Gastrocnemius medialis (tissue), 4 donors: Measurements from ENCODE around the gene LPO. TPM values are rescaled to one million over a fixed set of nuclear protein-coding genes. Genes with fewer than 3 reads are reported as not detected.

Experiments used
- ATAC-seq, 2 donors: fragments of 150-250 bp; one replicate each; pipeline ENCODE4 v1.9.1; 2016
- DNase-seq, 2 donors: peaks; one replicate each; pipeline ENCODE4 v3.0.0-alpha.2; 2019
- H3K27ac ChIP-seq, 4 donors: fragments of 200-600 bp; sonication (generic); 1 replicate in 1 of 4; 2 replicates in 3 of 4; pipeline ENCODE4 v1.5.1; 2016 to 2018; ENCODE audit warnings: mild to moderate bottlenecking in 2 of 4, moderate library complexity in 1 of 4
- H3K27me3 ChIP-seq, 3 donors: fragments of 200-600 bp; sonication (generic) in 2 of 3; 1 replicate in 1 of 3; 2 replicates in 2 of 3; pipeline versions ENCODE4 v1.5.1 to v1.6.0; 2016 to 2019; ENCODE audit warnings: mild to moderate bottlenecking in 1 of 3, moderate library complexity in 1 of 3
- H3K36me3 ChIP-seq, 2 donors: fragments of 200-600 bp; sonication (generic) in 1 of 2; one replicate each; pipeline ENCODE4 v1.5.1; 2017 to 2018
- H3K4me1 ChIP-seq, 2 donors: fragments of 200-600 bp; sonication (generic) in 1 of 2; one replicate each; pipeline ENCODE4 v1.5.1; 2016 to 2017; ENCODE audit warnings: mild to moderate bottlenecking in 2 of 2
- H3K4me3 ChIP-seq, 4 donors: fragments of 200-600 bp; sonication (generic) in 3 of 4; 1 replicate in 1 of 4; 2 replicates in 3 of 4; pipeline ENCODE4 v1.5.1; 2016 to 2019; ENCODE audit warnings: mild to moderate bottlenecking in 2 of 4
- H3K9me3 ChIP-seq, 3 donors: fragments of 200-600 bp; sonication (generic) in 2 of 3; 1 replicate in 1 of 3; 2 replicates in 2 of 3; pipeline ENCODE4 v1.5.1; 2016 to 2019
- CTCF ChIP-seq, 5 experiments: fragments of 450-650 bp in 3 of 5; fragments of 200-600 bp in 2 of 5; sonication (generic) in 2 of 5; IDR thresholded peaks in 4 of 5; conservative IDR thresholded peaks in 1 of 5; 1 replicate in 4 of 5; 2 replicates in 1 of 5; pipeline ENCODE4 v1.5.1; 2016 to 2019; ENCODE audit warnings: antibody characterized with exemption in 5 of 5, mild to moderate bottlenecking in 3 of 5, moderate library complexity in 3 of 5
- POLR2A ChIP-seq, 2 donors: fragments of 450-650 bp; IDR thresholded peaks; one replicate each; pipeline ENCODE4 v1.6.1; 2017; ENCODE audit warnings: antibody characterized with exemption in 2 of 2, mild to moderate bottlenecking in 2 of 2, moderate library complexity in 2 of 2
- in situ Hi-C, 4 donors: fragments of 200-750 bp; cut with MboI; loops; one replicate each; pipeline versions ENCODE4 v1.15.0 to v1.8.0; 2017; ENCODE audit warnings: low sequenced_read_pairs in 4 of 4
- intact Hi-C: fragments of 100-400 bp; cut with DNase I; formaldehyde crosslinking; loops from one replicate; pipeline ENCODE4 v1.15.1; 2023; ENCODE audit warnings: low total_unique reads
- total RNA-seq, 4 donors: library from RNA; depleted of rRNA; stranded (reverse); fragments of >200 nt; gene quantifications; one replicate each; pipeline versions ENCODE4 v1.1.0 to v1.2.3, GENCODE V29; 2016

LPO gene
- total RNA-seq, 4 donors from 2014 or later = not detected

GRCh38 chr17:58283674-58284612, 45.6 kb downstream of the LPO start:
- Histone ChIP-seq H3K9me3 (no peaks in the 10 kb centered on the region), H3K27me3 (peaks cover 0 to 3% (median 2%) of the 10 kb centered on the region in 3 donors), H3K36me3 (no peaks in the 10 kb centered on the region), H3K27ac (no peak overlapping the region), H3K4me1 (no peaks in the 10 kb centered on the region), H3K4me3 (no peak overlapping the region)
- DNase-seq (no peak), ATAC-seq (no peak)
- in situ Hi-C loops (no loop called here), intact Hi-C loops (no loop called here)
- TF ChIP-seq CTCF (IDR thresholded peaks at IDR 0.05 in 4 of 5, conservative IDR thresholded peaks at IDR 0.05 in 1 of 5) (no peak), POLR2A (IDR thresholded peaks at IDR 0.05) (no peak)

DNA sequence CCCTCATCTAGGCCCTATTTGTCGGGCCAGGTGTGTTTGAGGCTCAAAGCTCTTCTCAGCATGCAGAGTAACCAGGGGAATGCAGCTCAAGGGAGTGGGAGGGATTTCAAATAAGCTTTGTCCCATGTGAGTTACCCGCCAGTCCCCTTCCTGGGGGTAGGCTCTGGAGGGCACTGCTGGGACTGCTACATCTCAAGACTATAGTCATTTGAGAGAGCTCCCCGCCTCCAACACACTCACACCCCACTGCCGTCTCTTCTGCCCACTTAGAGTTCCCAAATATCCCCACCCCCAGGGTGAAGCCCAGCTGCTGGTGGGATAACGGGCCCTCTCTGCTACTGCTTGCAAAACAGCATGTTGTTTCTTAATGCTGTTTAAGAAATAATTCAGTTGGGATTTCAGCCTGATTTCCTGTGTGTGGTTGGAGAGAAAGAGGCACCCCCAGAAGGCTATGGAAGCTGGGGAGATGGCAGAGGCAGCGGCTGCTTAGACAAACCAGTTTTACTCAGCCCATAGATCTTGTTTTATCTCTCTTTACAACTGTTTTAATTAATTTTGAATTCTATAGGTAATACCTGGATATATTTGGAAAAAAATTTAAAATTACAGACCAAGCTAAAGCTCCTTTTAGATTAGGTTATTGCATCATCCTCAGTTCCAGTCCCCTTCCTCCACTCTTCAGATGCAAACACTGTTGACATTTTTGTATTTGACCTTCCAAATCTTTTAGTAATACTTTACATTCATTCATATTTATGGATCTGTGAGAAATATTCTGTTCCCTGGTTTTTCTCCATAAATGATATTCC, 46.4 kb downstream of the LPO start:
- Histone ChIP-seq H3K4me3 (no peak overlapping the region), H3K9me3 (no peaks in the 10 kb centered on the region), H3K27me3 (peaks cover 0 to 6% (median 4%) of the 10 kb centered on the region in 3 donors), H3K36me3 (no peaks in the 10 kb centered on the region), H3K4me1 (no peaks in the 10 kb centered on the region), H3K27ac (no peak overlapping the region)
- no peak for TF ChIP-seq CTCF (IDR thresholded peaks at IDR 0.05 in 4 of 5, conservative IDR thresholded peaks at IDR 0.05 in 1 of 5)
- TF ChIP-seq POLR2A (IDR thresholded peaks at IDR 0.05) = no peak
- in situ Hi-C loops (no loop called here), intact Hi-C loops (no loop called here)
- DNase-seq = no peak
- ATAC-seq = no peak

DNA sequence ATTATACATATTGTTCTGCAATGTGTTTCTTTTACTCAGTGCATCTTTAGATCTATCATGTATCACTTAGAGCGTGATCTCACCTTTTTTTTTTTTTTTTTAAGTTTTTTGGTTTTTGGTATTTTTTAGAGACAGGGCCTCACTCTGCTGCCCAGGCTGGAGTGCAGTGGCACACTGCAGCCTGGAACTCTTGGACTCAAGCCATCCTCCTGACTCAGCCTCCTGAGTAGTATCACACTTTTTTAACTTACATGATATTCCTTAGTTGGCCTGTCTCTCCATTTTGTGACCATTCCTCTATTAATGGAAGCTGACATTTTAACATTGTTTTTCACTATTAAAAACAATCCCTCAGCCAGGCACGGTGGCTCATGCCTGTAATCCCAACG, 47.0 kb downstream of the LPO start:
- in situ Hi-C loops (no loop called here), intact Hi-C loops (no loop called here)
- TF ChIP-seq CTCF (IDR thresholded peaks at IDR 0.05 in 4 of 5, conservative IDR thresholded peaks at IDR 0.05 in 1 of 5) = no peak
- TF ChIP-seq POLR2A (IDR thresholded peaks at IDR 0.05) = no peak
- no peak overlapping the region for H3K4me3 ChIP-seq
- H3K36me3 ChIP-seq = no peaks in the 10 kb centered on the region
- no peak overlapping the region for H3K27ac ChIP-seq
- H3K9me3 ChIP-seq = no peaks in the 10 kb centered on the region
- ATAC-seq (no peak), DNase-seq (no peak)
- no peaks in the 10 kb centered on the region for H3K4me1 ChIP-seq
- peaks cover 0 to 6% (median 4%) of the 10 kb centered on the region in 3 donors for H3K27me3 ChIP-seq

DNA sequence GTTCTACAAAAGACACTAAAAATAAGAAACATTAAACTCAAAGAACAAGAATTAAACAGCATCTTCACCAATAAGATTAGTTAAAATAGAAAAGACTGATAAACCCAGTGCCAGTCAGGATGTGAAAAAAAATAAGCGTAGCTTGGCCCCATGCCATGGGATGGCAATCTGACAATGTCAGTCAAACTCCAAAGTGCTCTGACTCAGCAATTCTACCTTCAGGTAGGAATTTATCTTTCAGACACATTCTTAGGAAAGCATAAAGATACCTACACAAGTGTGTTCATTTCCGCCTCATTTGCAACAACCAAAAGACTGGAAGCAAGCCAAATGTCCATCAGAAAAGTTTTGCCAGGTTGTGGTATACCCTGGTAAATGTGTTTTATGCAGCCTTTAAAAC, 51.5 kb downstream of the LPO start:
- in situ Hi-C loops (no loop called here), intact Hi-C loops (no loop called here)
- no peak for DNase-seq
- H3K27ac ChIP-seq = no peak overlapping the region
- H3K36me3 ChIP-seq = no peaks in the 10 kb centered on the region
- H3K4me3 ChIP-seq = no peak overlapping the region
- peaks cover 0 to 6% (median 4%) of the 10 kb centered on the region in 3 donors for H3K27me3 ChIP-seq
- no peak for ATAC-seq
- H3K9me3 ChIP-seq = no peaks in the 10 kb centered on the region
- TF ChIP-seq POLR2A (IDR thresholded peaks at IDR 0.05) (no peak), CTCF (IDR thresholded peaks at IDR 0.05 in 4 of 5, conservative IDR thresholded peaks at IDR 0.05 in 1 of 5) (no peak)
- no peaks in the 10 kb centered on the region for H3K4me1 ChIP-seq
